ENCODE results near the gene LCE6A. TPM values are rescaled to one million over a fixed set of nuclear protein-coding genes. Genes with fewer than 3 reads are reported as not detected.

The LCE6A gene
- polyA plus RNA-seq, 1 experiment = not detected

GRCh38 chr1:152827173-152827572 is 15.5 kb upstream of the LCE6A start, which contains the start of gene LCE1A:
Gene LCE1A (plus strand): TSS chr1:152827473. CDS start chr1:152827473, 0 bp downstream.
- CTCF ChIA-PET = no interaction called here
- no peak for TF ChIP-seq CTCF (IDR thresholded peaks at IDR 0.05; ENCODE audit: low read depth, low read length)
- peaks cover 6% of the 10 kb centered on the region; the same call in 1 of the 2 replicates for H3K9me3 ChIP-seq (ENCODE audit: control insufficient read depth, insufficient read depth, low read length)
- no peaks in the 10 kb centered on the region for H3K27me3 ChIP-seq (ENCODE audit: control insufficient read depth, insufficient read depth, low read length)
- no peak for DNase-seq (ENCODE audit: low read depth, low spot score)
- POLR2A ChIA-PET = no interaction called here
- H3K4me3 ChIP-seq (ENCODE audit: low read depth, low read length) = no peak within 1 kb of the TSS
- H3K27ac ChIP-seq (ENCODE audit: low read depth, low read length) = no peak within 1 kb of the TSS

- ChIA-PET POLR2A (no interaction called here), CTCF (no interaction called here)
- no peaks in the 10 kb centered on the region for H3K27me3 ChIP-seq (ENCODE audit: control insufficient read depth, insufficient read depth, low read length)
- TF ChIP-seq CTCF (IDR thresholded peaks at IDR 0.05; ENCODE audit: low read depth, low read length) = no peak
- H3K9me3 ChIP-seq (ENCODE audit: control insufficient read depth, insufficient read depth, low read length) = no peaks in the 10 kb centered on the region
- DNase-seq (ENCODE audit: low read depth, low spot score) = no peak
- H3K4me3 ChIP-seq (ENCODE audit: low read depth, low read length) = no peak overlapping the region
- H3K27ac ChIP-seq (ENCODE audit: low read depth, low read length) = no peak overlapping the region
Observed at GRCh38 chr1:152836870-152837269, 5.8 kb upstream of the LCE6A start.

- CTCF ChIA-PET = interaction anchor here (1.0 kb wide), 1 partner anchor 16 kb away, joined by 4 read pairs; no protein-coding TSS in a partner anchor
- Histone ChIP-seq H3K27me3 (ENCODE audit: control insufficient read depth, insufficient read depth, low read length) (no peaks in the 10 kb centered on the region), H3K4me3 (ENCODE audit: low read depth, low read length) (no peak overlapping the region), H3K27ac (ENCODE audit: low read depth, low read length) (no peak overlapping the region), H3K9me3 (ENCODE audit: control insufficient read depth, insufficient read depth, low read length) (no peaks in the 10 kb centered on the region)
- DNase-seq (ENCODE audit: low read depth, low spot score) = no peak
- POLR2A ChIA-PET = no interaction called here
- TF ChIP-seq CTCF (IDR thresholded peaks at IDR 0.05; ENCODE audit: low read depth, low read length) = no peak
Observed at GRCh38 chr1:152855661-152856060, 13.0 kb downstream of the LCE6A start.

GRCh38 chr1:152858062-152858461 is 15.4 kb downstream of the LCE6A start:
- ChIA-PET CTCF (no interaction called here), POLR2A (no interaction called here)
- Histone ChIP-seq H3K9me3 (ENCODE audit: control insufficient read depth, insufficient read depth, low read length) (no peaks in the 10 kb centered on the region), H3K4me3 (ENCODE audit: low read depth, low read length) (no peak overlapping the region), H3K27me3 (ENCODE audit: control insufficient read depth, insufficient read depth, low read length) (no peaks in the 10 kb centered on the region), H3K27ac (ENCODE audit: low read depth, low read length) (no peak overlapping the region)
- no peak for DNase-seq (ENCODE audit: low read depth, low spot score)
- no peak for TF ChIP-seq CTCF (IDR thresholded peaks at IDR 0.05; ENCODE audit: low read depth, low read length)

GRCh38 chr1:152859696-152860095 is 17.0 kb downstream of the LCE6A start, which contains the start of gene LCE7A:
Gene LCE7A (plus strand): TSS chr1:152859996. CDS start chr1:152860698, 702 bp downstream.
- H3K27ac ChIP-seq (ENCODE audit: low read depth, low read length) = no peak within 1 kb of the TSS
- no peaks in the 10 kb centered on the region for H3K9me3 ChIP-seq (ENCODE audit: control insufficient read depth, insufficient read depth, low read length)
- H3K27me3 ChIP-seq (ENCODE audit: control insufficient read depth, insufficient read depth, low read length) = no peaks in the 10 kb centered on the region
- ChIA-PET POLR2A (no interaction called here), CTCF (no interaction called here)
- no peak for DNase-seq (ENCODE audit: low read depth, low spot score)
- no peak for TF ChIP-seq CTCF (IDR thresholded peaks at IDR 0.05; ENCODE audit: low read depth, low read length)
- no peak within 1 kb of the TSS for H3K4me3 ChIP-seq (ENCODE audit: low read depth, low read length)
